IMR-90 (cell line): ENCODE measurements around the gene ATXN1. TPM values are rescaled to one million over a fixed set of nuclear protein-coding genes. Genes with fewer than 3 reads are reported as not detected.

ENCODE experiments used
- ATAC-seq: fragments of 200-7000 bp; cut with Tn5 transposase; 2 replicates; pipeline ENCODE4 v1.9.1; 2020; ENCODE audit warnings: low read depth, mild to moderate bottlenecking, moderate library complexity
- BruUV-seq: library from RNA; stranded (reverse); fragments of 400-500 nt; replicated peaks from 2 replicates; lab custom pipeline; 2021; lab: Mats Ljungman, UMichigan
- CTCF ChIA-PET: fragments of 300-600 bp; formaldehyde crosslinking; extraction: SDS; loops from one replicate; lab custom pipeline; 2021; ENCODE audit warnings: antibody characterized with exemption; lab: Yijun Ruan, JAX
- POLR2A ChIA-PET: fragments of 300-600 bp; sonication (Branson Sonifier 250); formaldehyde crosslinking; loops from one replicate; lab custom pipeline; 2022; ENCODE audit warnings: antibody characterized with exemption; ENCODE audit not compliant: unreplicated experiment; lab: Charles Lee
- DNase-seq: peaks from one replicate; pipeline ENCODE4 v3.0.0; 2013
- H2AFZ ChIP-seq: replicated peaks from 2 replicates; pipeline ENCODE3; 2013; ENCODE audit warnings: low read length, mild to moderate bottlenecking; ENCODE audit not compliant: poor library complexity
- H2AK5ac ChIP-seq: 2 replicates; pipeline ENCODE4 v1.6.1; 2013; ENCODE audit warnings: low read depth, low read length, inconsistent platforms
- H2AK9ac ChIP-seq: replicated peaks from 2 replicates; pipeline ENCODE3; 2013; ENCODE audit warnings: mild to moderate bottlenecking, low read depth, low read length, moderate library complexity; ENCODE audit not compliant: poor library complexity
- H2BK120ac ChIP-seq: 2 replicates; pipeline ENCODE4 v1.6.1; 2013; ENCODE audit warnings: low read depth, low read length, inconsistent platforms
- H2BK15ac ChIP-seq: 3 replicates; pipeline ENCODE4 v1.6.1; 2013; ENCODE audit warnings: low read depth, low read length, inconsistent platforms
- H2BK20ac ChIP-seq: 2 replicates; pipeline ENCODE4 v1.6.1; 2013; ENCODE audit warnings: low read depth, mild to moderate bottlenecking, inconsistent platforms, low read length, moderate library complexity
- H2BK5ac ChIP-seq: 2 replicates; pipeline ENCODE4 v1.6.1; 2013; ENCODE audit warnings: mild to moderate bottlenecking, low read depth, low read length, inconsistent platforms; ENCODE audit not compliant: poor library complexity, severe bottlenecking
- H3K14ac ChIP-seq: replicated peaks from 2 replicates; pipeline ENCODE4 v1.6.1; 2013; ENCODE audit warnings: low read depth, low read length, inconsistent platforms
- H3K18ac ChIP-seq: 2 replicates; pipeline ENCODE4 v1.6.1; 2013; ENCODE audit warnings: low read depth, low read length, control low read depth
- H3K23ac ChIP-seq: 2 replicates; pipeline ENCODE4 v1.6.1; 2013; ENCODE audit warnings: low read depth, low read length, inconsistent platforms
- H3K27ac ChIP-seq: 2 replicates; pipeline ENCODE4 v1.5.1; 2013; ENCODE audit warnings: mild to moderate bottlenecking, control low read depth, low read length; ENCODE audit not compliant: insufficient read depth
- H3K27me3 ChIP-seq: 2 replicates; pipeline ENCODE4 v1.6.1; 2013; ENCODE audit warnings: low read length; ENCODE audit not compliant: control insufficient read depth, insufficient read depth
- H3K36me3 ChIP-seq: 2 replicates; pipeline ENCODE4 v1.6.1; 2013; ENCODE audit warnings: low read length, mixed read lengths; ENCODE audit not compliant: control insufficient read depth, insufficient read depth
- H3K4ac ChIP-seq: 2 replicates; pipeline ENCODE4 v1.6.1; 2013; ENCODE audit warnings: low read depth, low read length, inconsistent platforms
- H3K4me1 ChIP-seq: 2 replicates; pipeline ENCODE4 v1.6.1; 2013; ENCODE audit warnings: low read length, mixed read lengths; ENCODE audit not compliant: control insufficient read depth, insufficient read depth
- H3K4me2 ChIP-seq: 2 replicates; pipeline ENCODE4 v1.6.1; 2013; ENCODE audit warnings: low read depth, mild to moderate bottlenecking, control low read depth, low read length, moderate library complexity
- H3K4me3 ChIP-seq: 2 replicates; pipeline ENCODE4 v1.5.1; 2013; ENCODE audit warnings: low read depth, mild to moderate bottlenecking, control low read depth, low read length, moderate library complexity; ENCODE audit not compliant: insufficient read depth
- H3K56ac ChIP-seq: 2 replicates; pipeline ENCODE4 v1.6.1; 2013; ENCODE audit warnings: low read length, inconsistent platforms; ENCODE audit not compliant: insufficient read depth; ENCODE audit errors: extremely low read depth
- H3K79me1 ChIP-seq, 2 experiments: 2 replicates each; pipeline ENCODE4 v1.6.1; 2013; ENCODE audit warnings: low read length in 2 of 2, inconsistent platforms in 1 of 2, low read depth in 1 of 2
- H3K9ac ChIP-seq: 2 replicates; pipeline ENCODE4 v1.6.1; 2013; ENCODE audit warnings: low read depth, low read length, control low read depth
- H3K9me1 ChIP-seq: 2 replicates; pipeline ENCODE4 v1.6.1; 2013; ENCODE audit warnings: low read length, inconsistent platforms; ENCODE audit not compliant: insufficient read depth
- H3K9me3 ChIP-seq: 2 replicates; pipeline ENCODE4 v1.6.1; 2013; ENCODE audit warnings: low read length; ENCODE audit not compliant: control insufficient read depth, insufficient read depth
- H4K20me1 ChIP-seq: 2 replicates; pipeline ENCODE4 v1.6.1; 2013; ENCODE audit warnings: low read length, inconsistent platforms; ENCODE audit not compliant: insufficient read depth
- H4K5ac ChIP-seq: 2 replicates; pipeline ENCODE4 v1.6.1; 2013; ENCODE audit warnings: mild to moderate bottlenecking, low read depth, low read length, control low read depth
- H4K8ac ChIP-seq, 2 experiments: 2 replicates each; pipeline ENCODE4 v1.6.1; 2013; ENCODE audit warnings: low read depth in 2 of 2, low read length in 2 of 2, control low read depth in 1 of 2, inconsistent platforms in 1 of 2
- H4K91ac ChIP-seq: 2 replicates; pipeline ENCODE4 v1.6.1; 2013; ENCODE audit warnings: low read depth, low read length, inconsistent platforms; ENCODE audit not compliant: insufficient read depth
- BHLHE40 ChIP-seq: fragments of 150-350 bp; IDR thresholded peaks from 2 replicates; pipeline ENCODE4 v1.6.1; 2016; ENCODE audit warnings: mild to moderate bottlenecking, low read depth, low read length
- CEBPB ChIP-seq: IDR thresholded peaks from 2 replicates; pipeline ENCODE4 v1.6.1; 2012; ENCODE audit warnings: low read depth, low read length, improper control_type of control experiment
- CHD1 ChIP-seq: IDR thresholded peaks from 2 replicates; pipeline ENCODE4 v1.6.1; 2012; ENCODE audit warnings: low read depth, low read length, improper control_type of control experiment
- CTCF ChIP-seq: conservative IDR thresholded peaks from 2 replicates; pipeline ENCODE4 v1.5.1; 2012; ENCODE audit warnings: mild to moderate bottlenecking, low read depth, low read length, improper control_type of control experiment
- ELK1 ChIP-seq: fragments of 150-350 bp; IDR thresholded peaks from 2 replicates; pipeline ENCODE4 v1.6.1; 2016; ENCODE audit warnings: low read depth, mild to moderate bottlenecking, low read length, moderate library complexity, borderline replicate concordance
- FOS ChIP-seq: fragments of 150-350 bp; IDR thresholded peaks from 2 replicates; pipeline ENCODE4 v1.6.1; 2016; ENCODE audit warnings: low read depth, low read length
- MAFK ChIP-seq: IDR thresholded peaks from 2 replicates; pipeline ENCODE4 v1.6.1; 2012; ENCODE audit warnings: low read depth, low read length, improper control_type of control experiment
- MAZ ChIP-seq: IDR thresholded peaks from 2 replicates; pipeline ENCODE4 v1.6.1; 2012; ENCODE audit warnings: low read depth, mild to moderate bottlenecking, low read length, improper control_type of control experiment, moderate library complexity, borderline replicate concordance
- NFE2L2 ChIP-seq: fragments of 150-350 bp; IDR thresholded peaks from 2 replicates; pipeline ENCODE4 v1.6.1; 2016; ENCODE audit warnings: low read depth, mild to moderate bottlenecking, low read length
- POLR2A ChIP-seq: IDR thresholded peaks from 2 replicates; pipeline ENCODE4 v1.6.1; 2012; ENCODE audit warnings: mild to moderate bottlenecking, low read depth, low read length
- RAD21 ChIP-seq: IDR thresholded peaks from 2 replicates; pipeline ENCODE4 v1.6.1; 2012; ENCODE audit warnings: low read length, improper control_type of control experiment
- RCOR1 ChIP-seq: IDR thresholded peaks from 2 replicates; pipeline ENCODE4 v1.6.1; 2012; ENCODE audit warnings: mild to moderate bottlenecking, low read length, improper control_type of control experiment; ENCODE audit not compliant: insufficient replicate concordance
- RFX5 ChIP-seq: IDR thresholded peaks from 2 replicates; pipeline ENCODE4 v1.8.0; 2012; ENCODE audit warnings: low read depth, mild to moderate bottlenecking, low read length, moderate library complexity
- SMC3 ChIP-seq: fragments of 150-350 bp; IDR thresholded peaks from 2 replicates; pipeline ENCODE4 v1.6.1; 2016; ENCODE audit warnings: low read depth, mild to moderate bottlenecking, antibody characterized with exemption, low read length, moderate library complexity
- USF2 ChIP-seq: fragments of 150-350 bp; IDR thresholded peaks from 2 replicates; pipeline ENCODE4 v1.6.1; 2017; ENCODE audit warnings: mild to moderate bottlenecking, antibody characterized with exemption, low read length, low read depth
- WGBS, 2 experiments: methylation state at CpG; one replicate each; pipeline versions ENCODE4 v1.1.5 to v1.1.7; 2013; ENCODE audit warnings: missing lambda C conversion rate in 2 of 2; ENCODE audit not compliant: insufficient read length in 1 of 2; ENCODE audit errors: extremely low coverage in 2 of 2; 5-methylcytosine and 5-hydroxymethylcytosine counted together
- dilution Hi-C: fragments of 300-500 bp; cut with HindIII; formaldehyde crosslinking; loops from one replicate; pipeline ENCODE4 v1.14.3; 2018; ENCODE audit warnings: low sequenced_read_pairs; ENCODE audit not compliant: unreplicated experiment
- in situ Hi-C: fragments of 300-500 bp; cut with MboI; formaldehyde crosslinking; loops from 3 replicates; pipeline ENCODE4 v1.14.3; 2019; ENCODE audit warnings: low sequenced_read_pairs, inconsistent platforms, mixed read lengths
- intact Hi-C: fragments of 100-400 bp; cut with micrococcal nuclease; formaldehyde crosslinking; loops from 2 replicates; pipeline ENCODE4 v1.10.0; 2022
- polyA plus RNA-seq, 3 experiments: library from polyadenylated mRNA; depleted of rRNA; stranded (reverse); fragments of >200 nt; gene quantifications; 2 replicates each; pipeline ENCODE4 v1.2.3, GENCODE V29; 2012; ENCODE audit warnings: low replicate concordance in 1 of 3
- total RNA-seq: library from RNA; depleted of rRNA; stranded (reverse); fragments of >200 nt; gene quantifications from 2 replicates; pipeline ENCODE4 v1.2.3, GENCODE V29; 2012

The ATXN1 gene
- total and polyA plus RNA-seq, 2 of the 4 experiments (the other 2 are of a cell fraction) = 7.3 to 11.1 TPM

DNA sequence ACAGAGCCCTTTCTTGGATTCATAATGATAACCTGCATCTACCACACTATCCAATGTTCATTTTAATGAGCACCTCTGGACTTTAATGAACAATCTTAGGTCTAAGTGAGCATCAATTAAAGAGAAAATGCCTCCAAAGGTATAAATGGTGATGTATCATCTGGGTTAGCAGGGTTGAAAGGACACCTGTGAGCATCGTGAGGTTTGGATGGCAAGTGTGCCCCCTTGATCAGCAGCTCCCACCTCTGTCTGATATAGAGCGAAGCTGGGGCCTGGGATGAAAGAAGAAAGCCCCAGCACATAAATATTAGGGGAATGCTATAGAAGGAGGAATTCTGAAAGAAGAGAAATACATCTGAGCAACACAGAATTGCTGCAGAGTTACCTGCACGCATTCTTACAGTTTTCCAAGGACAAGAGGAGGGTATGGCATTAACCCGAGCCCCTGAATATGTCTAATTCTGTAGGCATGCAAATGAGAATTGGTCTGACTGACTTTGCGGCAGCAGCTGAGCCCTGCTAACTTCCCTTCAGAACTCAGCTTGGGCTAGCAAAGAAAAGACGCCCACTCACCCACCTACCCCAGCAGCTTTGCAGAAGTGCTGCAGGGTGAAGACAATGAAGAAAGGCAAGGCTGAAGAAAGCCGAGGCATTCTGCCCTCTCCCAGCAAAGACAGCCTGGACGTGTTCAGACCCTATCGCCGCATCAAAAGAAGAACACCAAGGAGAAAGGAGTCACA, 386.6 kb downstream of the ATXN1 start:
- intact Hi-C loops = no loop called here
- CTCF ChIA-PET = interaction anchor here (0.5 to 1.1 kb wide), 2 partner anchors 22 to 1423 kb away, joined by 3 read pairs; no protein-coding TSS in a partner anchor
- TF ChIP-seq SMC3 (no peak), CHD1 (no peak), RAD21 (no peak), POLR2A (no peak), NFE2L2 (no peak), MAZ (no peak), USF2 (no peak), CTCF (no peak), FOS (no peak), CEBPB (no peak), RFX5 (no peak), BHLHE40 (no peak), ELK1 (no peak), MAFK (no peak), RCOR1 (no peak)

More for the DNA sequence above, 386.6 kb downstream of the ATXN1 start:
- H4K8ac ChIP-seq = no peak overlapping the region
- H3K4me1 ChIP-seq = no peaks in the 10 kb centered on the region
- no peaks in the 10 kb centered on the region for H4K20me1 ChIP-seq
- H4K5ac ChIP-seq = no peak overlapping the region; the same call in 1 of the 2 replicates
- H3K27me3 ChIP-seq = no peaks in the 10 kb centered on the region
- BruUV-seq = no TSS peak
- peaks cover 3 to 10% of the 10 kb centered on the region in 2 experiments; a peak in 2 of 4 replicates for H3K79me1 ChIP-seq
- H2AK5ac ChIP-seq = no peak overlapping the region
- H3K4me3 ChIP-seq = no peak overlapping the region
- H2BK120ac ChIP-seq = no peak overlapping the region
- no peak overlapping the region for H3K9ac ChIP-seq
- H2BK20ac ChIP-seq = no peak overlapping the region
- H3K4me2 ChIP-seq = no peak overlapping the region
- H2BK15ac ChIP-seq = no peak overlapping the region
- no peak overlapping the region for H3K56ac ChIP-seq
- H3K4ac ChIP-seq = no peak overlapping the region
- in situ Hi-C loops (no loop called here), dilution Hi-C loops (no loop called here)
- no peak overlapping the region for H3K27ac ChIP-seq
- peaks cover 6% of the 10 kb centered on the region; the same call in 1 of the 2 replicates for H3K36me3 ChIP-seq
- H3K18ac ChIP-seq = no peak overlapping the region
- POLR2A ChIA-PET = no interaction called here
- ATAC-seq = no peak
- H4K91ac ChIP-seq = no peak overlapping the region
- no peak for DNase-seq
- no peaks in the 10 kb centered on the region for H3K9me1 ChIP-seq
- no peak overlapping the region for H3K23ac ChIP-seq
- no peaks in the 10 kb centered on the region for H3K9me3 ChIP-seq
- no peak overlapping the region for H3K14ac ChIP-seq
- H2BK5ac ChIP-seq = no peak overlapping the region
- no peak overlapping the region for H2AK9ac ChIP-seq
- no peak overlapping the region for H2AFZ ChIP-seq
- 100% methylated on average over 2 of the region's 10 CpGs; no CpG with 5 or more reads in 1 of the 2 experiments for WGBS, 2 experiments
